HEK293 (cell line): ENCODE data around the gene OR2V1.

Experiments
- GLI2 ChIP-seq: fragments of 450-650 bp; formaldehyde crosslinking; IDR thresholded peaks from 2 replicates; pipeline ENCODE4; 2017; ENCODE audit warnings: missing biosample characterization, missing genetic modification characterization, low read depth, borderline replicate concordance
- RBAK ChIP-seq: fragments of 450-650 bp; formaldehyde crosslinking; IDR thresholded peaks from 2 replicates; pipeline ENCODE4 v1.5.1; 2016; ENCODE audit warnings: missing biosample characterization, missing genetic modification characterization
- SETDB1 ChIP-seq: IDR thresholded peaks from one replicate; pipeline ENCODE4 v1.6.1; 2017; ENCODE audit warnings: mild to moderate bottlenecking, low read length, moderate library complexity, mixed read lengths; ENCODE audit not compliant: insufficient read length
- TCF7L2 ChIP-seq: IDR thresholded peaks from 2 replicates; pipeline ENCODE4 v1.6.1; 2011; ENCODE audit warnings: low read depth, mild to moderate bottlenecking, inconsistent platforms, low read length, moderate library complexity, borderline replicate concordance
- ZNF138 ChIP-seq: fragments of 450-650 bp; formaldehyde crosslinking; IDR thresholded peaks from 2 replicates; pipeline ENCODE4 v1.5.1; 2016; ENCODE audit warnings: missing biosample characterization, missing genetic modification characterization, borderline replicate concordance
- ZNF341 ChIP-seq: fragments of 450-650 bp; formaldehyde crosslinking; IDR thresholded peaks from 2 replicates; pipeline ENCODE4; 2016; ENCODE audit warnings: low read depth, missing biosample characterization, missing genetic modification characterization
- ZSCAN30 ChIP-seq: fragments of 450-650 bp; IDR thresholded peaks from 2 replicates; pipeline ENCODE4 v1.5.1; 2018; ENCODE audit warnings: missing biosample characterization, mild to moderate bottlenecking, missing genetic modification characterization, moderate library complexity
- TF ChIP-seq, protein P1 (sequence below): fragments of 450-650 bp; formaldehyde crosslinking; IDR thresholded peaks from 2 replicates; pipeline ENCODE4 v1.5.1; 2016; ENCODE audit warnings: missing biosample characterization, missing genetic modification characterization
- TF ChIP-seq, protein P2 (sequence below): fragments of 450-650 bp; formaldehyde crosslinking; IDR thresholded peaks from 2 replicates; pipeline ENCODE4 v1.5.1; 2016; ENCODE audit warnings: missing biosample characterization, missing genetic modification characterization
- TF ChIP-seq, protein P3 (sequence below): fragments of 450-650 bp; formaldehyde crosslinking; IDR thresholded peaks from 2 replicates; pipeline ENCODE4 v1.5.1; 2017; ENCODE audit warnings: missing biosample characterization, missing genetic modification characterization

DNA sequence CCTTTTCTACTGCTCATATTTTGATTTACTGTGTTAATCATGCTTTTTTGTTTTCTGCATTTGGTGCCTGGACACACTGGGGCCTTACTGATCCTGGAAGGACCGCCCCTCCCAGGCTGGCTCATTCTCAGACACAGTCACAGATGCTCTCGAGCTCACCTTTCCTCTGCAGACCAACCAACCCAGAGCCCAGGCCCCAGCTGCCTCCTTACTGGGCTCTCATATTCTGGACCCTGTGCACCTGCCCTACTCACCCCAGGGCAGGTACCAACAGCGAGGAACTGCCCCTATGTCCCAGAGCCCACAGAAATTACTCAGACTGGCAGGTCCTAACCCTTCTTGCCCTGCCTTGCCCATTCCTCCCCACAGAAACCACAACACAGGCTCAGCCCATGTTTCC lies 9.8 kb upstream of the OR2V1 start:
- TF ChIP-seq, protein P1, sequence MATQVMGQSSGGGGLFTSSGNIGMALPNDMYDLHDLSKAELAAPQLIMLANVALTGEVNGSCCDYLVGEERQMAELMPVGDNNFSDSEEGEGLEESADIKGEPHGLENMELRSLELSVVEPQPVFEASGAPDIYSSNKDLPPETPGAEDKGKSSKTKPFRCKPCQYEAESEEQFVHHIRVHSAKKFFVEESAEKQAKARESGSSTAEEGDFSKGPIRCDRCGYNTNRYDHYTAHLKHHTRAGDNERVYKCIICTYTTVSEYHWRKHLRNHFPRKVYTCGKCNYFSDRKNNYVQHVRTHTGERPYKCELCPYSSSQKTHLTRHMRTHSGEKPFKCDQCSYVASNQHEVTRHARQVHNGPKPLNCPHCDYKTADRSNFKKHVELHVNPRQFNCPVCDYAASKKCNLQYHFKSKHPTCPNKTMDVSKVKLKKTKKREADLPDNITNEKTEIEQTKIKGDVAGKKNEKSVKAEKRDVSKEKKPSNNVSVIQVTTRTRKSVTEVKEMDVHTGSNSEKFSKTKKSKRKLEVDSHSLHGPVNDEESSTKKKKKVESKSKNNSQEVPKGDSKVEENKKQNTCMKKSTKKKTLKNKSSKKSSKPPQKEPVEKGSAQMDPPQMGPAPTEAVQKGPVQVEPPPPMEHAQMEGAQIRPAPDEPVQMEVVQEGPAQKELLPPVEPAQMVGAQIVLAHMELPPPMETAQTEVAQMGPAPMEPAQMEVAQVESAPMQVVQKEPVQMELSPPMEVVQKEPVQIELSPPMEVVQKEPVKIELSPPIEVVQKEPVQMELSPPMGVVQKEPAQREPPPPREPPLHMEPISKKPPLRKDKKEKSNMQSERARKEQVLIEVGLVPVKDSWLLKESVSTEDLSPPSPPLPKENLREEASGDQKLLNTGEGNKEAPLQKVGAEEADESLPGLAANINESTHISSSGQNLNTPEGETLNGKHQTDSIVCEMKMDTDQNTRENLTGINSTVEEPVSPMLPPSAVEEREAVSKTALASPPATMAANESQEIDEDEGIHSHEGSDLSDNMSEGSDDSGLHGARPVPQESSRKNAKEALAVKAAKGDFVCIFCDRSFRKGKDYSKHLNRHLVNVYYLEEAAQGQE (tag by site-specific recombination), result no peak
- no peak for TF ChIP-seq SETDB1
- no peak for TF ChIP-seq ZSCAN30
- TF ChIP-seq, protein P2, sequence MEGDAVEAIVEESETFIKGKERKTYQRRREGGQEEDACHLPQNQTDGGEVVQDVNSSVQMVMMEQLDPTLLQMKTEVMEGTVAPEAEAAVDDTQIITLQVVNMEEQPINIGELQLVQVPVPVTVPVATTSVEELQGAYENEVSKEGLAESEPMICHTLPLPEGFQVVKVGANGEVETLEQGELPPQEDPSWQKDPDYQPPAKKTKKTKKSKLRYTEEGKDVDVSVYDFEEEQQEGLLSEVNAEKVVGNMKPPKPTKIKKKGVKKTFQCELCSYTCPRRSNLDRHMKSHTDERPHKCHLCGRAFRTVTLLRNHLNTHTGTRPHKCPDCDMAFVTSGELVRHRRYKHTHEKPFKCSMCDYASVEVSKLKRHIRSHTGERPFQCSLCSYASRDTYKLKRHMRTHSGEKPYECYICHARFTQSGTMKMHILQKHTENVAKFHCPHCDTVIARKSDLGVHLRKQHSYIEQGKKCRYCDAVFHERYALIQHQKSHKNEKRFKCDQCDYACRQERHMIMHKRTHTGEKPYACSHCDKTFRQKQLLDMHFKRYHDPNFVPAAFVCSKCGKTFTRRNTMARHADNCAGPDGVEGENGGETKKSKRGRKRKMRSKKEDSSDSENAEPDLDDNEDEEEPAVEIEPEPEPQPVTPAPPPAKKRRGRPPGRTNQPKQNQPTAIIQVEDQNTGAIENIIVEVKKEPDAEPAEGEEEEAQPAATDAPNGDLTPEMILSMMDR (tag by site-specific recombination), result no peak
- TF ChIP-seq GLI2 (tag by site-specific recombination), result no peak
- TF ChIP-seq RBAK (tag by site-specific recombination), result no peak
- TF ChIP-seq TCF7L2, result no peak
- no peak for TF ChIP-seq ZNF341 (tag by site-specific recombination)
- TF ChIP-seq, protein P3, sequence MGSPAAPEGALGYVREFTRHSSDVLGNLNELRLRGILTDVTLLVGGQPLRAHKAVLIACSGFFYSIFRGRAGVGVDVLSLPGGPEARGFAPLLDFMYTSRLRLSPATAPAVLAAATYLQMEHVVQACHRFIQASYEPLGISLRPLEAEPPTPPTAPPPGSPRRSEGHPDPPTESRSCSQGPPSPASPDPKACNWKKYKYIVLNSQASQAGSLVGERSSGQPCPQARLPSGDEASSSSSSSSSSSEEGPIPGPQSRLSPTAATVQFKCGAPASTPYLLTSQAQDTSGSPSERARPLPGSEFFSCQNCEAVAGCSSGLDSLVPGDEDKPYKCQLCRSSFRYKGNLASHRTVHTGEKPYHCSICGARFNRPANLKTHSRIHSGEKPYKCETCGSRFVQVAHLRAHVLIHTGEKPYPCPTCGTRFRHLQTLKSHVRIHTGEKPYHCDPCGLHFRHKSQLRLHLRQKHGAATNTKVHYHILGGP (tag by site-specific recombination), result no peak
- TF ChIP-seq ZNF138 (tag by site-specific recombination), result no peak
